ENCODE data around the gene DDR1.
"Not testable (repeated sequence)": the region's sequence is repeated elsewhere in the genome, so short reads cannot be mapped to it uniquely, and the experiment has no call there.

DDR1 gene

GRCh38 chr6:30915591-30915946 is 31.2 kb downstream of the DDR1 start:
- no peaks in the 10 kb centered on the region for H3K27me3 ChIP-seq (replicated peaks)
- TF ChIP-seq CTCF (IDR thresholded peaks at IDR 0.05; ENCODE audit: low read depth, low read length, missing control alignments), result peak; percentile 76
- H3K36me3 ChIP-seq (replicated peaks), result peaks cover 22% of the 10 kb centered on the region
- no peak overlapping the region for H3K27ac ChIP-seq
- H3K4me3 ChIP-seq (ENCODE audit: low read depth, low read length), result no peak overlapping the region
- in situ Hi-C loops (cut with HindIII; ENCODE audit: low pct_ligation_motif_present, low sequenced_read_pairs), result no loop called here
- DNase-seq, result peak; percentile 36

- Histone ChIP-seq H3K36me3 (replicated peaks) (peaks cover 29% of the 10 kb centered on the region), H3K4me3 (ENCODE audit: low read depth, low read length) (no peak overlapping the region), H3K27me3 (replicated peaks) (no peaks in the 10 kb centered on the region), H3K27ac (no peak overlapping the region)
- in situ Hi-C loops (cut with HindIII; ENCODE audit: low pct_ligation_motif_present, low sequenced_read_pairs), result no loop called here
- DNase-seq, result no peak
- no peak for TF ChIP-seq CTCF (IDR thresholded peaks at IDR 0.05; ENCODE audit: low read depth, low read length, missing control alignments)
Observed at GRCh38 chr6:30917041-30917440, 32.7 kb downstream of the DDR1 start.

- no peak for DNase-seq
- H3K4me3 ChIP-seq (ENCODE audit: low read depth, low read length), result no peak overlapping the region
- H3K27ac ChIP-seq, result no peak overlapping the region
- in situ Hi-C loops (cut with HindIII; ENCODE audit: low pct_ligation_motif_present, low sequenced_read_pairs), result no loop called here
- no peak for TF ChIP-seq CTCF (IDR thresholded peaks at IDR 0.05; ENCODE audit: low read depth, low read length, missing control alignments)
- peaks cover 27% of the 10 kb centered on the region for H3K36me3 ChIP-seq (replicated peaks)
- no peaks in the 10 kb centered on the region for H3K27me3 ChIP-seq (replicated peaks)
Observed at GRCh38 chr6:30917487-30917886, 33.2 kb downstream of the DDR1 start.

GRCh38 chr6:30918670-30919069 is 34.4 kb downstream of the DDR1 start:
- no peak overlapping the region for H3K27ac ChIP-seq
- in situ Hi-C loops (cut with HindIII; ENCODE audit: low pct_ligation_motif_present, low sequenced_read_pairs), result no loop called here
- no peaks in the 10 kb centered on the region for H3K27me3 ChIP-seq (replicated peaks)
- TF ChIP-seq CTCF (IDR thresholded peaks at IDR 0.05; ENCODE audit: low read depth, low read length, missing control alignments), result no peak
- H3K4me3 ChIP-seq (ENCODE audit: low read depth, low read length), result no peak overlapping the region
- H3K36me3 ChIP-seq (replicated peaks), result peaks cover 30% of the 10 kb centered on the region
- DNase-seq, result no peak

- no peak for TF ChIP-seq CTCF (IDR thresholded peaks at IDR 0.05; ENCODE audit: low read depth, low read length, missing control alignments)
- Histone ChIP-seq H3K27ac (no peak overlapping the region), H3K27me3 (replicated peaks) (no peaks in the 10 kb centered on the region), H3K36me3 (replicated peaks) (peaks cover 38% of the 10 kb centered on the region), H3K4me3 (ENCODE audit: low read depth, low read length) (no peak overlapping the region)
- in situ Hi-C loops (cut with HindIII; ENCODE audit: low pct_ligation_motif_present, low sequenced_read_pairs), result no loop called here
- DNase-seq, result no peak
Observed at GRCh38 chr6:30922447-30922852, 38.1 kb downstream of the DDR1 start.

GRCh38 chr6:30924040-30924627 is 39.8 kb downstream of the DDR1 start:
- H3K36me3 ChIP-seq (replicated peaks), result peaks cover 36% of the 10 kb centered on the region
- H3K27ac ChIP-seq; H3K27me3 ChIP-seq (replicated peaks); DNase-seq; in situ Hi-C loops (cut with HindIII; ENCODE audit: low pct_ligation_motif_present, low sequenced_read_pairs); H3K4me3 ChIP-seq (ENCODE audit: low read depth, low read length): not testable (repeated sequence)

All from brain microvascular endothelial cell (primary cell).